ENCODE results near the gene CDX1. TPM values are rescaled to one million over a fixed set of nuclear protein-coding genes. Genes with fewer than 3 reads are reported as not detected.

Gene CDX1
- total RNA-seq, 1 experiment from 2014 or later, result not detected

GRCh38 chr5:150136305-150137167 is 30.0 kb upstream of the CDX1 start:
- Mint-ChIP-seq H3K4me1 (ENCODE audit: low read depth, unreplicated experiment) (peaks cover 7% of the 10 kb centered on the region), H3K9me3 (ENCODE audit: low read depth, unreplicated experiment) (no peaks in the 10 kb centered on the region), H3K4me3 (ENCODE audit: low read depth, unreplicated experiment) (no peak overlapping the region), H3K36me3 (ENCODE audit: insufficient read depth, unreplicated experiment) (no peaks in the 10 kb centered on the region), H3K27me3 (ENCODE audit: unreplicated experiment) (peaks cover 70% of the 10 kb centered on the region), H3K27ac (ENCODE audit: unreplicated experiment) (no peak overlapping the region)
- no peak for DNase-seq
- CTCF ChIA-PET, result interaction anchor here (1.2 kb wide), 1 partner anchor 26 kb away, joined by 3 read pairs; no protein-coding TSS in a partner anchor
- no peak for TF ChIP-seq CTCF (IDR thresholded peaks at IDR 0.05; ENCODE audit: unreplicated experiment)
- intact Hi-C loops (cut with micrococcal nuclease; ENCODE audit: unreplicated experiment), result no loop called here
- no TSS peak for BruUV-seq (replicated peaks)

- Mint-ChIP-seq H3K4me1 (ENCODE audit: low read depth, unreplicated experiment) (peaks cover 7% of the 10 kb centered on the region), H3K4me3 (ENCODE audit: low read depth, unreplicated experiment) (no peak overlapping the region), H3K27ac (ENCODE audit: unreplicated experiment) (no peak overlapping the region), H3K36me3 (ENCODE audit: insufficient read depth, unreplicated experiment) (no peaks in the 10 kb centered on the region), H3K9me3 (ENCODE audit: low read depth, unreplicated experiment) (no peaks in the 10 kb centered on the region), H3K27me3 (ENCODE audit: unreplicated experiment) (peaks cover 70% of the 10 kb centered on the region)
- CTCF ChIA-PET, result no interaction called here
- no peak for DNase-seq
- no TSS peak for BruUV-seq (replicated peaks)
- intact Hi-C loops (cut with micrococcal nuclease; ENCODE audit: unreplicated experiment), result no loop called here
- no peak for TF ChIP-seq CTCF (IDR thresholded peaks at IDR 0.05; ENCODE audit: unreplicated experiment)
These were observed 29.2 kb upstream of the CDX1 start for GRCh38 chr5:150137168-150137957.

- Mint-ChIP-seq H3K36me3 (ENCODE audit: insufficient read depth, unreplicated experiment) (no peaks in the 10 kb centered on the region), H3K4me3 (ENCODE audit: low read depth, unreplicated experiment) (no peak overlapping the region), H3K27me3 (ENCODE audit: unreplicated experiment) (peaks cover 68% of the 10 kb centered on the region), H3K4me1 (ENCODE audit: low read depth, unreplicated experiment) (peaks cover 11% of the 10 kb centered on the region), H3K27ac (ENCODE audit: unreplicated experiment) (no peak overlapping the region), H3K9me3 (ENCODE audit: low read depth, unreplicated experiment) (no peaks in the 10 kb centered on the region)
- TF ChIP-seq CTCF (IDR thresholded peaks at IDR 0.05; ENCODE audit: unreplicated experiment), result no peak
- intact Hi-C loops (cut with micrococcal nuclease; ENCODE audit: unreplicated experiment), result no loop called here
- CTCF ChIA-PET, result no interaction called here
- no TSS peak for BruUV-seq (replicated peaks)
- DNase-seq, result no peak
These were observed 28.6 kb upstream of the CDX1 start for GRCh38 chr5:150137997-150138396.

GRCh38 chr5:150138551-150139265 is 27.9 kb upstream of the CDX1 start:
- H3K4me3 Mint-ChIP-seq (ENCODE audit: low read depth, unreplicated experiment), result no peak overlapping the region
- H3K27me3 Mint-ChIP-seq (ENCODE audit: unreplicated experiment), result peaks cover 60% of the 10 kb centered on the region
- BruUV-seq (replicated peaks), result no TSS peak
- DNase-seq, result no peak
- H3K36me3 Mint-ChIP-seq (ENCODE audit: insufficient read depth, unreplicated experiment), result no peaks in the 10 kb centered on the region
- no peaks in the 10 kb centered on the region for H3K9me3 Mint-ChIP-seq (ENCODE audit: low read depth, unreplicated experiment)
- CTCF ChIA-PET, result interaction anchor here (0.5 kb wide), 1 partner anchor 17 kb away, joined by 6 read pairs; no protein-coding TSS in a partner anchor
- H3K4me1 Mint-ChIP-seq (ENCODE audit: low read depth, unreplicated experiment), result peaks cover 15% of the 10 kb centered on the region
- no peak overlapping the region for H3K27ac Mint-ChIP-seq (ENCODE audit: unreplicated experiment)
- no peak for TF ChIP-seq CTCF (IDR thresholded peaks at IDR 0.05; ENCODE audit: unreplicated experiment)
- intact Hi-C loops (cut with micrococcal nuclease; ENCODE audit: unreplicated experiment), result no loop called here
